HG03460 (cell line): ENCODE results near the gene KIF20A.
"Not testable (repeated sequence)": the region's sequence is repeated elsewhere in the genome, so short reads cannot be mapped to it uniquely, and the experiment has no call there.

Experiments used
- ATAC-seq: cut with Tn5 transposase; IDR thresholded peaks from one replicate; pipeline ENCODE4 v1.9.1; 2021; ENCODE audit not compliant: unreplicated experiment

KIF20A gene

GRCh38 chr5:138178516-138179276 lies at the start of gene KIF20A, which contains the start of gene BRD8:
Gene KIF20A (plus strand): TSS chr5:138179112. CDS start chr5:138179681, 569 bp downstream.
Gene BRD8 (minus strand): TSS chr5:138178630. CDS start chr5:138178614, 16 bp downstream.
- ATAC-seq, result peak; percentile 83

DNA sequence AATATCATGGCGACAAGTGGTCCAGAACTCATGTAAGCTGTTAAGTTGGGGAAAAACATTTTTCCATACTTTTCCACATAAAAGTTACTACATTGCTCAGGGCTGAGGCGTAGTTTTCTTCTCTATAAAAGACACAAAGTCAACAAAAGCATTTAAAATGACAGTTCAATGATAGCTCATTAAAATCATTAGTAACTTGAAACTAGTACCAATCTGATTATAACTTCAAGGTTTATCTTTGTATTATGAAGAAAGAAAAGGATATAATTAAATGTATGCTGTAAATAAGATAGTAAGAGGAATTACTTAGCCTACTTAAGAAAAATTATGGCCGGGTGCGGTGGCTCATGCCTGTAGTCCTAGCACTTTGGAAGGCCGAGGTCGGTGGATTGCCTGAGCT lies 49.6 kb upstream of the KIF20A start:
- ATAC-seq, result no peak

- no peak for ATAC-seq
These were observed 46.4 kb upstream of the KIF20A start for GRCh38 chr5:138132543-138132942.

GRCh38 chr5:138138949-138139780 lies 39.7 kb upstream of the KIF20A start, which contains the start of gene NME5:
Gene NME5 (minus strand): TSS chr5:138139428. CDS start chr5:138138780, 648 bp downstream.
- ATAC-seq, result no peak

DNA sequence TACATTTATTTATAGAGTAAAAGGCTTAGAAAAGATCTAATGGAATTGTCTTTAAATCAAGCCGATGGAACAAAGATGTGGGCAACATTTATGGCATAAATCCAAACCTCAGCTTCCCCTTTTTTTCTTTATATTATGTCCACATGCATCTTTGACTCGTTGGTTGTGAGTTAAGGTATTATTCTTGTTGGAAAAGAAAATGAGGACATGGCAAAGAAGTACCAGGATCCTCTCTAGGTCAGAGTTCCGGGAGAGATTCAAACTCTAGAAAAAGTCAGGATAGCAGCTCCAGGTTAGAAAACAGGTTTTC lies 39.2 kb upstream of the KIF20A start:
- no peak for ATAC-seq

DNA sequence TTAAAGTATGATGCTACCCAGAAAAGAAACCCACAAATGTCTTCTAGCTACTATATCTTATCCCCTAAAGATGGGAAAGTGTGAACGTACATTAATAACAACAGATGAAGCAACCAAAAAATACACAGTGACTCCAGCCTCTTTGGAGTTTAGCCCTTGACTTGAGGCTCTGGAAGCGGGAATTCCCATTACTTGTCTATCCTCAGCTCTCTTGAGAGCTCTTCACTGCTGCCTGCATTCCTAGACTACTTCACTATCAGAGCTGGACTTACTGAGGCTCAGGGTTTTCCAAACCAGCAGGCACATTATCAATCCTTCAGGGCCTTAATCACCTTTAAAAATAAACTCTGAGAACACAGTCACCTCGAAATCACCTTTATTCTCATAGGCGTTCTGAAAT lies 38.6 kb upstream of the KIF20A start:
- ATAC-seq, result no peak

DNA sequence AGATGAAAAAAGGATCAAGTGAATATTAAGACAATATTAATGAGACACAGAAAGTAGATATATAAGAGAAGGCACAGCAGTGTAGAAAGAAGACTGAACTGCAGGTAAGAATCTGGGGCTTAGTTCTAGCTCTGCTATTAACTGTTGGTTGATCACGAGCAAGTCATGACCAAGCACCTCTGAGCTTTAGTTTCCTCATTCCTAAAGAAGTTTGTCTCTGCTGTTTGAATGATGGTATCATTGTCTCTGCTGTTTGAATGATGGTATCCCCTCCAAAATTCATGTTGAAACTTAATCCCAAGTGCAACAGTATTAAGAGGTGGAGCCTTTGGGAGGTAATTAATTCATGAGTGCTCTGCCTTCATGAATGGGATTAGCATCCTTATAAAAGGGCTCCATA lies 37.2 kb upstream of the KIF20A start:
- no peak for ATAC-seq

GRCh38 chr5:138143578-138143977 lies 35.3 kb upstream of the KIF20A start:
- not testable (repeated sequence) for ATAC-seq

- ATAC-seq, result no peak
These were observed 30.1 kb upstream of the KIF20A start for GRCh38 chr5:138148811-138149210.

GRCh38 chr5:138149530-138149929 lies 29.4 kb upstream of the KIF20A start:
- ATAC-seq, result no peak

- ATAC-seq, result not testable (repeated sequence)
These were observed 22.9 kb upstream of the KIF20A start for GRCh38 chr5:138155977-138156376.

GRCh38 chr5:138157626-138158025 lies 21.3 kb upstream of the KIF20A start:
- ATAC-seq, result no peak

DNA sequence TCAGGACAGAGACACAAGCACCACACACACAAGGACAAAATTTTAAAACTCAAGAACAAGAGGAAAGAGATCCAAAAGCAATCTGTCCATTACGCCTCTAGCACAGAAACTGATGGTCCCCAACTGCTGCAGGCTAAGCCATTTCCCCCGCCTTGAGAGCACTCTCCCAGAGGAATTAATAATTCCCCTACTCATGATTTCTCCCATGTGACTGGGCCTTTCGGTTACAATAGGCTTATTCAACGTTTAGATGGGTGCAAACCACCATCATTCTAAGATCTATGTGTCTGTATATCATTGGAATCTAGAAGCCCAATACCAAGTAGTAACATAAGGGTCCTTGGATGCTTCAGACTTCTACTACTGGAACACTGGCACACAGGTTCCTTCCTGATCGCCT lies 19.2 kb upstream of the KIF20A start:
- ATAC-seq, result no peak

- no peak for ATAC-seq
These were observed 18.2 kb upstream of the KIF20A start for GRCh38 chr5:138160706-138161105.

DNA sequence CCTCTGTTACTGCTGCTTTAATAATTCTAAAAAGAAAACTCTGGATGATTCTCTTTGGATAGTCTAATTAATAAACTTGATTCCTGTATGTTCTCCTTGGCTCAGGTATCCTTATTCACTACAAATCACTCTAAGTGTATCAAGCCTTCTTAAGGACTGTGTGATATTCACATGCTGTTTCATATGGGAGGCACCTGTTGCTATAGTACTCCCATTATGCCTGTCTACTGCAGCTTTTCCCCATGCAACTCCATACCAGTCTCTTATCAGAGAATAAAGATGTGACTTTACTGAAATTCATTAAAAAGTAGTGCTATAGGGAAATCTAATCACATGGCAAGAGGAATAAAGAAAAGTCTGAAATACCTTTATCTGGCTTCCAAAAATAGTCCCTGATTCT lies 15.2 kb upstream of the KIF20A start:
- no peak for ATAC-seq

- no peak for ATAC-seq
These were observed 9.8 kb upstream of the KIF20A start for GRCh38 chr5:138169124-138169523.

- no peak for ATAC-seq
These were observed 8.6 kb upstream of the KIF20A start for GRCh38 chr5:138170299-138170698.

GRCh38 chr5:138177941-138178515 lies 884 bp upstream of the KIF20A start:
- no peak for ATAC-seq

DNA sequence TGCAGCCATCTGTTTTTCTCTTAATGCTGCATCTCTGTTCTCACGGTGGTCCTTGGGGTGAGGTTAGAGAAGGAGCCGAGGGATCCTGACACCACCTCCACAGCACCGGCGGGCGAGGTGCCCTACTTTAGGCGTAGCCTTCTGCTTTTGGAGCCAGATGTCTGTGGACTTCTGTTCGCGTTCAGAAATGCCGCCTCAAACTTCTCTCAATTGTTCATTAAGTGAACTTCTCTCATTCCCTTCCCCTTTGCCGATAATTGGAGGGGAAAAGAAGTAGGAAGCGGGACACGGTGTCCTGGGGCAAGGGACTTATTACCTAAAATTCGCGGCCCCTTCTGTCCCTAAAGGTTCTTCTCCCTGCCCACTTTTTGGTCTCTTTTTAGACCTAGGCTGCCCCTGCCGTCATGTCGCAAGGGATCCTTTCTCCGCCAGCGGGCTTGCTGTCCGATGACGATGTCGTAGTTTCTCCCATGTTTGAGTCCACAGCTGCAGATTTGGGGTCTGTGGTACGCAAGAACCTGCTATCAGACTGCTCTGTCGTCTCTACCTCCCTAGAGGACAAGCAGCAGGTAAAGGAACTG lies 455 bp downstream of the KIF20A start:
- ATAC-seq, result no peak

DNA sequence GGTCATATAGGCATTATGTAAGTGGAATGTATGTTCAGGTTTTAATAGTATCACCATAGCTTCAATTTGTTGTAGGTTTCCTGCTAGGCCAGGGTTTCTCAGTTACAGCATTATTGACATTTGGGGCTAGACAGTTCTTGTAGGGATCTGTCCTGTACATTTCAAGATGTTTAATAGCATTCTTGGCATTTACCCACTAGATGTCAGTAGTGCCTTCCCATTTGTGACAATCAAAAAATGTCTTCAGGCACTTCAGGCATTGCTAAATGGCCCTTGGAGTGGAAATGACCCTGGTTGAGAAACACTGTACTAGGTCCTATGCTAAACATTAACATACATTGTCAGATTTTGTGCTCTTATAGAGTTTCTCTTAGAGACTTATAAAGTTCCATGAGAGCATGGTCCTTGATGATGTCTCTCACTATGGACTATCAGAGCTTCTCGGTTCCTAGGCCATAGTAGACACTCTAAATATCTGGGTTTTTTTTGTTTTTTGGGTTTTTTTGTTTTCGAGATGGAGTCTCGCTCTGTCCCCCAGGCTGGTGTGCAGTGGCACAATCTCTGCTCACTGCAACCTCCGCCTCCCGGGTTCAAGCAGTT lies 1.4 kb downstream of the KIF20A start:
- no peak for ATAC-seq

GRCh38 chr5:138180841-138181240 lies 1.9 kb downstream of the KIF20A start:
- no peak for ATAC-seq
